HG03439 (cell line): ENCODE measurements around the gene IL1RN.
"Not testable (repeated sequence)": the region's sequence is repeated elsewhere in the genome, so short reads cannot be mapped to it uniquely, and the experiment has no call there.

ENCODE experiments used
- ATAC-seq: cut with Tn5 transposase; IDR thresholded peaks from one replicate; pipeline ENCODE4 v1.9.1; 2021; ENCODE audit warnings: mild to moderate bottlenecking, moderate library complexity; ENCODE audit not compliant: unreplicated experiment

IL1RN gene, protein sequence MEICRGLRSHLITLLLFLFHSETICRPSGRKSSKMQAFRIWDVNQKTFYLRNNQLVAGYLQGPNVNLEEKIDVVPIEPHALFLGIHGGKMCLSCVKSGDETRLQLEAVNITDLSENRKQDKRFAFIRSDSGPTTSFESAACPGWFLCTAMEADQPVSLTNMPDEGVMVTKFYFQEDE

DNA sequence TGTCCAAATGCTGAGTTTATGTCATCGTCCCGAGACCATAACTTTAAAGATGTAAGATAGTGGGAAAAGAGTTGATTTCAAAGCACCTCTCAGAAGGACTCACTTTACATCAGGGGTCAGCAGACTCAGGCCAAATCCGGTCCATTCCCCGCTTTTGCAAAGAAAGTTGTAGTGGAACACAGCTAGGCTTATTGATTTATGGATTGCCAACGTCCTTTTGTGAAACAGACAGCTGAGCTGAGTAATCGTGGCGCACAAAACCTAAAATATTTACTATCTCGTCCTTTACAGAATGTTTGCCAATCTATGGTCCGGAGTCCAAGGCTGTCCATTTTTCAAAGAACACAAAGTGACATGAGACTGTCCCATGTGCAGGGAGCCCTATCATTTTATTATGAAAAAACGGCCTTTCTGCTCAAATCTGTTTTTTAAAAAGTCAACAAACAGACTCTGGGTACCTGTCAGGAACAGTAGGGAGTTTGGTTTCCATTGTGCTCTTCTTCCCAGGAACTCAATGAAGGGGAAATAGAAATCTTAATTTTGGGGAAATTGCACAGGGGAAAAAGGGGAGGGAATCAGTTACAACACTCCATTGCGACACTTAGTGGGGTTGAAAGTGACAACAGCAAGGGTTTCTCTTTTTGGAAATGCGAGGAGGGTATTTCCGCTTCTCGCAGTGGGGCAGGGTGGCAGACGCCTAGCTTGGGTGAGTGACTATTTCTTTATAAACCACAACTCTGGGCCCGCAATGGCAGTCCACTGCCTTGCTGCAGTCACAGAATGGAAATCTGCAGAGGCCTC lies at the start of gene IL1RN:
Gene IL1RN (plus strand): TSS at position 754 of the 801 bp plus-strand sequence. CDS start 27 bp downstream, at position 781.
- no peak for ATAC-seq

DNA sequence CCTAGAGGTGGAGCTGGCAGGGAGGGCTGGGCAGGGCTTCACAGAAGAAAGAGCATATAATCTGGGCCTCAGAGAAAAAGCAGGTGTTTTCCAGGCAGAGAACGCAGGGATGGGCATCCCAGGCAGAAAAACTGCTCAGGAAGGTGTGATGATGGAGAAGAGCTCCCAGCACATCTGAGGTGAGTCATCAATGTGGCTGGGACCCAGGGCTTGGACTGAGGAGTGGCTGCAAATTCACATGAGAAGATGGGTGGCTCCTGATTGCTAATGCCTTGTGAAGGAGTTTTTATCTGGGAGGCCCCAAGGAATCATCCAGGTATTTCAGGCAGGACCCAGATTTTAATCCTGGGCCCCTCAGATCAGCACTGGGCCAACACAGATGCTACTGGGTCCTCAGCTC lies 49.5 kb upstream of the IL1RN start:
- no peak for ATAC-seq

DNA sequence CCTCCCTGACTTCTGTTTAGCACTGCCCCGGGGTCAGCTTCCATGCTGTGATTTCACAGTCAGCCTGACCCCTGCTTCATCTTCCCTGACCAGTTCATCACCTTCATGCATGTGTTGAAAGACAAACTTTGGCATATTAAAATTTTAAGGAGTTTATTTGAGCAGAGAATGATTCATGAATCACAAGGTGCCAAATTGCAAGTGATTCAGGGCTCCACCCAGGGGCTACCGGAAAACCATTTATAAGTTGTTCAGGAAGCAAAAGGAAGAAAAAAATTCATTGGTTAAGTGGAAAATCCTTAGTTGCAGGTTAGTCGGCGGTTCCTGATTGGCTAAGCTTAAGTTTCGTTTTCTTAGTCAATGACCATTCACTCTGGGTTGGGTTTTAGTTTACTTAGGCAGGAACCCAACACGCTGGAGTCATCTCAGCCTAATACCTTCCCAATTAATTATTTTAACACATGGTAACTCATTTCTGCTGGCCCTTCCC lies 49.0 kb upstream of the IL1RN start:
- no peak for ATAC-seq

DNA sequence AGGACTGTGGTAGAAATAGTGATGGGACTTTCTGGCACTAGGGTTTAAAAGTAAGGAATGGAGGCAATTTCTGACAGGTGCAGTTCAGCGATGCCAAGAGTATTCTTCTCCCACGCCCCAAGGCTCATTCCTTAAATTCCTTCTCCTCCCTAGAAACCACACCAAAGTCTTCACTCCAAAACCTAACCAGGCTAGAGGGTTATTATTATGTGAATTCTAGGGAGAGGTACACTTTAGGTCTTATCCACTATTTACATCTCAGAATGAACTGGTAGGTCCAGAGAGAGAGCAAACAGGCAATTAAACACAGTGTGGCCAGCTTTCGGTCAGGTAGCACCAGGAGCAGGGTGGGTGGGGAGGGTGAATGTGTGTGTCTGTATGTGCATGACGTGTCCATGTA lies 48.3 kb upstream of the IL1RN start:
- ATAC-seq: no peak

DNA sequence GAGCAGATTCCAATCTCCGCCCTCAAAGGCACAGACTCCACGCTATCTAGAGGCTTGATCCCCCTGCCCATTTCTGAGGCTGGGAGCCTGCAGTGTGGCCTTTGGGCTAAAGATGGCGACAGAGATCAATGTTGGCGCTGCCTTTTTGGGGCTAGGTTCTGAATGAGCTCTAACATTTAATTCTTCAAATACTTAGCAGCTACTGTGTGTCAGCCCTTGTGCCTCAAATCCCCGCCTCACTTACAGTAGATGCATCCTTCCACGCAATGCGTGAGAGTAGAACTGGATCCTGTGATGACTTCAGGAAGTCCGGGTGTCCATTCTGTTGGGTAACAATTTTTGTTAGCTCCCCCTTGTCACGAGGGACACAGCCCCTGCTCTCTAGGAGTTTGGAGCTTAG lies 47.3 kb upstream of the IL1RN start:
- no peak for ATAC-seq

DNA sequence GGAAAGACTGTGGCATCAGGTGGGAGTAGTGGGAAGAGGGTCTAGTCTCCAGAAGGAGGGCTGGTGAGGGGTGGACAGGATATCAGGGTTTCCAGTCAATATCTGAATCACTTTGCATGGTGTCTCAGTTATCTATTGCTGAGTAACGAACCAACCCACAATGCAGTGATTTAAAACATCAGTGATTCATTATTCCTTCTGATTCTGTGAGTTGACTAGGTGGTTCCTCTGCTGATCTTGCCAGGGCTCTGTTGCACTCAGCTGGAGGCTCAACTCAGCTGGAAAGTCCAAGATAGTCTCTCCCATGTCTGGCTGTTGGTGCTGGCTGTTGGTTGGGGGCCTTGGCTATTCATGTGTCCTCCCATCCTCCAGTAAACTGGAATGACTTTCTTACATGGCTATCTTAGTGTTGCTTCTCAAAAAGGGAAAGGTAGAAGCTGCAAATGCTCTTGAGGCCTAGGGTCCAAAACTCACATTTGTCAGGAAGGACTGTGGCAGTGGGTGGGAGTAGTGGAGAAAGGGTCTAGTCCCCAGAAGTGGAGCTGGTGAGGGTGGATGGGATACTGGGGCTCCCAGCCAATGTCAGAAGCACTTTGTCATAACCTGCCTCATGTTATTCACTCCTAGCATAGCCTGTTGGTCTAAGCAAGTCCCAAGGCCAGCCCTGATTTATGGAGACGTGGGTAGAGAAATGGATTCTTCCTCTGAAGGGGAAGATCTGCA lies 45.7 kb upstream of the IL1RN start:
- no peak for ATAC-seq

DNA sequence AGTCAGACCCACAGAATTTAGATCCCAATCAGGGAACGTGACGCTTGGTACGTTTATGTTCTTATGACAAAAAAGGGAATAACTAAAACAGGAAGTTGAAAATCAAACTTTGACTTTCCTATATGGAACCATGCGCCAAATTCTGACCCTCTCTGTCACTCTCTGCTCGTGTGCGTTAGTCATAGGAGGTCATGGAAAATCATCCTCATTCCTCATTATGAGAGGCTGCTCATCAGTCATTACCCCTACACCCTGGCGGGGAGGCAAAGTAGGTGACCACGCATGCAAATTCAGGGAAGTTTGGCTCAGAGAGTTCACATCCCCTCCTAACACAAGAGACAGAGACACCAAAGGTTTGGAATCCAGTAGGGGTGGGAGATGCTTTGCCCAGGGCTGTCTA lies 44.1 kb upstream of the IL1RN start:
- no peak for ATAC-seq

DNA sequence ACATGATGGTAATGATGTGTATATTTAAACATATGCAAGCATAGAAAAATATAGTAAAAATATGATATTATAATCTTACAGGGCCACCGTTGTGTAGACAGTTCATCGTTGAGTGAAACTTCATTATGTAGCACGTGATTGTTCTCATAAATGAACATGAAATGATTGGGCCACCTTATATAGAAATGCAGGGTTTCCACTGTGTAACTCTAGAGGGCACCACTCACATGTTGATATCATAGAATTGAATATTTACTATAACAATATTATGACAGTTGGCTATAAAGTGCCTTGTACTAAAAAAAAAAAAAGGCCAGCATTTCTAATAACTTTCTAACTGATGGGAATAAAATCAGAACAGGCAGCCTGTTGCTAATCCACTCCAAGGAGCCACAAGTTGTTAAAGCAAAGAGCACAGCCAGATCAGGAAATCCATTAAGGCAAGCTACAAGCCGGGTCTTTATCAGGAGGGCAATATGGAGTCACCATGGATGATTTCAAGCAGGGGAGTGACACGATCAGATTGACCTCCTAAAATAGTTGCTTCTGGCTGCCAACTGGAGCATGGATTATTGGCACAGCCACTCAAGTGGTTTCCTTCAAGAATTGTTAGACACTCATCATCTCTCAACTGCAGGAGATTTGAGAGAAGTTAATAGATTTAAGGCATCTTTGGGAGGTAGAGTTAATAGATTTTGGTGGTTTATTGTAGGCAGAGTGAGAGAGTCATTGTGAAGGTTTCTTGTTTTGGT lies 43.0 kb upstream of the IL1RN start:
- no peak for ATAC-seq

DNA sequence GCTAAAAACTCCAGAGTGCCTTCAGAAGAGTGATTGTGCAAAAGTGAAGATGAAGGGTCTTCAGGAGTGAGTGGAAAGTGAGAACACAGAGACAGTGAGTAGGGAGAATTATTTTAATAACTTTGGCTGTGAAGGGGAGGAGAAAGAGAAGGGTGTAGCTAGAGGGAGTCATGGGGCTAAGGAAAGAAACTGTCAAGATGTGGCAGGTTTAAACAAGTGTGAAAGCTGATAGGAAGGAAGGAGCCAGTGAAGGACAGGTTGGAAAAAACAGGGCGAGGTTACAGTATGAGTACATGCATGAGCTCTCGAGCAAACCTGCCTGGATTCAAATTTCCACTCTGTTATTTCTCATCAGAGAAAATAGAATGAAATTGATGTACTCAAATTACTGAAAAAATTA lies 41.9 kb upstream of the IL1RN start:
- no peak for ATAC-seq

DNA sequence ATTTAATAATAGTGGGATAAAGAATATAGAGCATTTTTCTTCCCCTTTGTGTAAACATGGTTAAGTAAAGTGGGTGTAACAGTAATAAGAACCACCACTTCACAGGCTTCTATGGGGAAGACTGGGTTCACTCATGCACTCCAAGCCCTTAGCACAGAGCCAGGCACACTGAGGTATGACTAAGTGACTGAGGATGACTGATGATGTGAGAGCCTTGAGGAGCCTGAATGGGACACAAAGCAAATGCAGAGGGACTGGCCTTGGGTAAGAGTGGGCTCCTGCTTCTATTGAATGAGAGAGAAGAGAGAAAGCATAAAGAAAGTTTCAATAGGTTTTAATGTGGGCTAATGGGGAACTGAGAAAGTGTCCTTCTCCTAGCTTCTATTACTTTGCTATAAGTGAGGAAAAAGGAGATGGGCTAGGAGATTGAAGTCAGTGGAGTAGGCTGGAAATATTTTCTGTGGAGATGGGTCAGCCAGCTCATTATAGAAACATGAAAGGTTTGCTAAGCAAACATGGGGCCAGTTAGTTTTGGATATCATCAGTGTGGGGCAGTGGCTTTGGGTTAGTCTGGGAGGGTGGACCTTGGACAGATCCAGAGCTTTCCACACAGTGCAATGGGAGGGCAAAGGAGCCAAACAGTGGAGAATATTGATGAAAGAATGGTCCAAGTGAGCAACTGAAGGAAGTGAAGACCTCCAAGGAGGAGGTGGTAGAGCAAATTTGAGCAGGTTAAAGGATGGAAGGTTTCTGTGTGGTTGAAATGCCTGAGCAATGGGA lies 39.0 kb upstream of the IL1RN start:
- no peak for ATAC-seq

DNA sequence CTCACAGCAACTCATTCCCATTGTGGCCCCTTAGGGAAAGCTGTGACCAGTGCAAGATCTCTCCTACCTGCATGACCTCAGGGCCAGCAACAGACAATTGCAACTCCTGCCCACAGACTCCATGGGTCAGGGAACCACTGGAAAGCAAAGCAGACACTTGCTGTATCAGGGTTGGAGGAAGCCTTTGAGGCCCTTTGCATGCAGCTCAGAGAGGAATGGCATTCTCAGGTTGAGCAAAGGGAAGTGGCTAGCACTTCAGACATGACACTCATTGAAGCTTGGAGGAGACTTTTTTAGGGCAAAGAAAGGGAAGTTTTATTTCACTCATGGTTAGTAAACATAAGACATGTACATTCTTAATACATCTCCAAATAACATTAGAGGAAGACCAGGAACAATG lies 37.5 kb upstream of the IL1RN start:
- ATAC-seq: no peak

DNA sequence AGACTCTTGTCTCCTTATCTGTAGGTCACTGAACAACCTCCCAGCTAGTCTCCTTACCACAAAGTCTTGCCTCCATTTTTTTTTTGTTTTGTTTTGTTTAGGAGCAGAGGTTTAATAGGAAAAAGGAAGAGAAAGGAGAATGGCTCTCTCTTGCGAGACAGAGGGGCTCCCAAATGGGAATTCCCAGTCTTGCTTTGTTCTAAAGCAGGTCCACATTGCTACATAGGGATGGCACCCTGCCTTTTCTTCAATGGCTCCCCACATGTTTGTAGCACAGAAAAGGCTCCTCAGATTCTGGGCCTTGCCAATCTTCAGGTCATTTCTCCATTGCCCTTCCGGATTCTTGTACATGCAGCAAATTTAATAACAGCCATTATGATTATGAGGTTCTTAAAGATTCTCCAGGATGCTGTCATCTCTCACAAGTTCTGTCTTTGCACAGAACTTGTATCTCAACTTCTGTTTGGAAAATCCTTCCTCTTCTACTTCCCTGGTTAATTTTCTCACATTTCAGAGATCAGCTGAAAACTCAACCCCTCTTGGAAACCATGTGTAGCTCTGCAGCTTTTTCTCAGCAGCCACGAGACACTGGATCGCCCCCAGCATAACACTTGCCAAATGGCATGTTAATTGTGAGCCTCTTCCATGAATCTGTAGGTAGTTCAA lies 36.0 kb upstream of the IL1RN start:
- no peak for ATAC-seq

DNA sequence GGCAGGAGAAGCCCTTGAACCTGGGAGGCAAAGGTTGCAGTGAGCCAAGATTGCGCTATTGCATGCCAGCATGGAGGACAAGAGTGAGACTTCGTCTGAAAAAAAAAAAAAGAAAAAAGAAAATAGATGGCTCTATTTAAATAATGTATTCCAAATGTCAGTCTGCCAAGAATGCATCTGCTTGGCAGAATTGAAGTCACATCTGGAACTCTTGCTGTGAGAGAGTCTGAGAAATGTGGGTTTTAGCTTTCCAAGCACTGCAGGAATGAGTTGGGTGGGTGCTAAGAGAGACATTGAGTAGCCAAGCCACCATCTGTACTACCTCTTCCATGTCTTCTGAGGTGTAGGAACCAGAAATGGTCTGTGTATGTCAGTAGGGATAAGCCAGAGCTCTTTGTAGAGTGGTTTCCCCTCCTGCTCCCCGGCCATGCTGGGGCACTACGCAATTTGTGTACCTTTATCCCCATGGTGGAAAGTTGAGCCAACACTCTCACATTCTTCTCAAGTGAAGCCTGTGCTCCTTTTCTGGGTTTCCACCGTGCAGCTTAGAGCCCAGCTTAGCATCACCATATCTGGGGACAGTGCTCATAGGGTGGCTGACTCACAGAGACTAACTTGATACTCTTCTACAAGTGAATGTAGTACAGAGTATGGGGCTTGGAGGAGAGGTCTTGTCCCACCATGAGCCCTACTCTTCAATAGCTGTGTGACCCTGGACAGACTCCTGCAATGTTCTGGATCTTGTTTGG lies 34.4 kb upstream of the IL1RN start:
- no peak for ATAC-seq

DNA sequence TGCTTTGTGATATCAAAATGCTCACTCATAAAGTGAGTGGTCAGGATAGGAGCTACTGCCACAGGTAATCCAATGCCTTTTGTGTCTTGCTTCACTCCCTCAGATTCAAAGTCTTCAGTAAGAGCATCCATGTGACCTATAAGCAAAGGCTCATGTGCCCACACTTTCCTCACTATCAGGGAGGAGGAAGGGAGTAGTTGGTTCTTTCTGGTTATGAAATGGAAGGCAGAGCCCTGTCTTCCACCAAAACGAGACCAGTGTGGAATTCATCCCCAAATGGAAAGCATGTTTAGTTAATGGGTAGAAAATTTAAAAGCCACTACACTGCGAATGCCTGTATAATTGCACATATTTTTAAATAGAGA lies 33.8 kb upstream of the IL1RN start:
- ATAC-seq: no peak

DNA sequence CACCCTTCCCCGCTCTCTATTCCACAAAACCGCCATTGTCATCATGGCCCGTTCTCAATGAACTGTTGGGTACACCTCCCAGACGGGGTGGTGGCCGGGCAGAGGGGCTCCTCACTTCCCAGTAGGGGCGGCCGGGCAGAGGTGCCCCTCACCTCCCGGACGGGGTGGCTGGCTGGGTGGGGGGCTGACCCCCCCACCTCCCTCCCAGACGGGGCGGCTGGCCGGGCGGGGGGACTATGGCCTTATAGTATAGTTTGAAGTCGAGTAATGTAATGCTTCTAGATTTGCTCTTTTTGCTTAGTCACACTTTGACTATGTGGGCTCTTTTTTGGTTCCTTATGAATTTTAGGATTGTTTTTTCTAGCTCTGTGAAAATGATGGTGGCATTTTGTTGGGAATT lies 31.1 kb upstream of the IL1RN start:
- not testable (repeated sequence) for ATAC-seq

DNA sequence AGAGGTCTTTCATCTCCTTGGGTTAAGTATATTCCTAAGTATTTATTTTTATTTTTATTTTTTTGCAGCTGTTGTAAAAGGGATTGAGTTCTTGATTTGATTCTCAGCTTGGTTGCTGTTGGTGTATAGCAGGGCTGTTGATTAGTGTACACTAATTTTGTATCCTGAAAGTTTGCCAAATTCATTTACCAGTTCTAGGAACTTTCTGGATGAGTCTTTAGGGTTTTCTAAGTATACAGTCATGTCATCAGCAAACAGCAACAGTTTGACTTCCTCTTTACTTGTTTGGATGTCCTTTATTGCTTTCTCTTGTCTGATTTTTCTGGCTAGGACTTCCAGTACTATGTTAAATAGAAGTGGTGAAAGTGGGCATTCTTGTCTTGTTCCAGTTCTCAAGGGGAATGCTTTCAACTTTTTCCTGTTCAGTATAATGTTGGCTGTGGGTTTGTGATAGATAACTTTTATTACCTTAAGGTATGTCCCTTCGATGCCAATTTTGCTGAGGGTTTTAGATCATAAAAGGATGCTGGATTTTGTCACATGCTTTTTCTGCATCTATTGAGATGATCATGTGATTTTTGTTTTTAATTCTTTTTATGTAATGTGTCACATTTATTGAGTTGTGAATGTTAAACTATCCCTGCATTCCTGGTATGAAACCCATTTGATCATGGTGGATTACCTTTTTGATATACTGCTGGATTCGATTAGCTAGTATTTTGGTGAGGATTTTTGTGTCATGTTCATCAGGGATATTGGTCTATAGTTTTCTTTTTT lies 30.4 kb upstream of the IL1RN start:
- ATAC-seq: not testable (repeated sequence)

DNA sequence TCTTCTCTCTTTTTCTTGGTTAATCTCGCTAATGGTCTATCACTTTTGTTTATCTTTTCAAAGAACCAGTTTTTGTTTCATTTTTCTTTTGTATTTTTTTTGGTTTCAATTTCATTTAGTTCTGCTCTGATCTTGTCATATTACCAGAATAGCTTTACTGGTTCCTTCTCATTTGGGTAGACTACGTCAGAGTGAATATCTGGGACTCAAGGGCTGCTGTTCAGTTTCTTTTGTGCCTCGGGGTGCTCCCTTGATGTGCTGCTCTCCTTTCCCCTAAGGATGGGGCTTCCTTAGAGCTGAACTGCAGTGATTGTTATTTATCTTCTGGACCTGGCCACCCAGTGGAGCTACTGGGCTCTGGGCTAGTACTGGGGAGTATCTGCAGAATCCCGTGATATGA lies 29.4 kb upstream of the IL1RN start:
- ATAC-seq: peak; percentile 63

DNA sequence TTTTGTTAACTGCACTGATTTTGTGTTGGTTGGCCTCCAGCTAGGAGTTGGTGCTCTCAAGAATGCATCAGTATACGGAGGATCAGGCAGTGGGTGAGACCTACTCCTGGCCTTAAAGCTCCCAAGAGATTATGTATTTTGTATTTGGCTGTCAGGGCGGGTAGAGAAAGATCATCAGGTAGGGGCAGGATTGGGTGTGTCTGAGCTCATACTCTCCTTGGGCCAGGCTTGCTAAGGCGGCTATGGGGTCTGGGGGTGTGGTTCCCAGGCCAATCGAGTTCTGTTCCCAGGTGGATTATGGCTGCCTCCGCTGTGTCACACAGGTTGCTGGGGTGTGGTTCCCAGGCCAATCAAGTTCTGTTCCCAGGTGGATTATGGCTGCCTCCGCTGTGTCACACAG lies 28.9 kb upstream of the IL1RN start:
- ATAC-seq: no peak
